Esophagus squamous epithelium (tissue), 4 donors: ENCODE results near the gene CD160.

ENCODE experiments used
- CTCF ChIP-seq, 6 experiments: fragments of 450-650 bp in 4 of 6; fragments of 200-600 bp in 2 of 6; sonication (generic) in 2 of 6; IDR thresholded peaks; one replicate each; pipeline ENCODE4 v1.5.1; 2016 to 2019; ENCODE audit warnings: antibody characterized with exemption in 6 of 6, mild to moderate bottlenecking in 4 of 6, moderate library complexity in 4 of 6
- POLR2A ChIP-seq, 4 donors: fragments of 450-650 bp; IDR thresholded peaks; one replicate each; pipeline ENCODE4 v1.6.1; 2017; ENCODE audit warnings: antibody characterized with exemption in 4 of 4, mild to moderate bottlenecking in 4 of 4, moderate library complexity in 3 of 4

DNA sequence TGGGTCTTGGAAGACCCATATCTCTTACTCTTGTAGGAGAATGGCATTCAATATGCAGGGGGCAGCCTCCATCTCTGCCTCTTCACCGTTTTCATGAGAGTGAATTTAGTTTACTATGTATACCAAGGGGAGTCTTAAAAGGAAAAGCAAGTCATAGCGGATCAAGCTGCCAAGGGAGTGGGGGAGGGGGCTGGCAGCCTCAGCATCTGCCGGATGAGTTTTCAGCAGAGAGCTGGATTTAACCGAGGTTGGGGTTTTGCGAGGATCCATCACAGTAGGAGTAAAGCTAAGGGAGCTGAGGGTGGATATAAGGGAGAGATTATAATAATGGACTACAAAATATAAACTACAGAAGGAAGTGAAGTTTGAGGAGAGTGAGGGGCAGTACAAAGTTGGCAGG, 9.9 kb downstream of the CD160 start:
- TF ChIP-seq CTCF (IDR thresholded peaks at IDR 0.05) (no peak), POLR2A (IDR thresholded peaks at IDR 0.05) (no peak)
